IPS-18c (cell line): ENCODE measurements around the gene TNFSF13B.
"Not testable (repeated sequence)": the region's sequence is repeated elsewhere in the genome, so short reads cannot be mapped to it uniquely, and the experiment has no call there.

ENCODE experiments used
- H3K4me3 ChIP-seq: 2 replicates; pipeline ENCODE4 v1.7.0; 2013; ENCODE audit warnings: low read depth, mild to moderate bottlenecking, low read length, moderate library complexity; ENCODE audit not compliant: insufficient read depth
- H3K9me3 ChIP-seq: one replicate; pipeline ENCODE4 v1.6.1; 2013; ENCODE audit warnings: mild to moderate bottlenecking, low read length, moderate library complexity; ENCODE audit not compliant: control insufficient read depth, insufficient read depth

The TNFSF13B gene

GRCh38 chr13:108273429-108274118, 4.1 kb downstream of the TNFSF13B start:
- Histone ChIP-seq H3K4me3 (no peak overlapping the region), H3K9me3 (no peaks in the 10 kb centered on the region)

GRCh38 chr13:108274718-108275117, 5.2 kb downstream of the TNFSF13B start:
- Histone ChIP-seq H3K4me3 (no peak overlapping the region), H3K9me3 (no peaks in the 10 kb centered on the region)

- Histone ChIP-seq H3K9me3 (no peaks in the 10 kb centered on the region), H3K4me3 (no peak overlapping the region)
These were observed 6.5 kb downstream of the TNFSF13B start for GRCh38 chr13:108276060-108276459.

- Histone ChIP-seq H3K4me3 (no peak overlapping the region), H3K9me3 (no peaks in the 10 kb centered on the region)
These were observed 8.9 kb downstream of the TNFSF13B start for GRCh38 chr13:108278466-108278865.

- no peak overlapping the region for H3K4me3 ChIP-seq
These were observed 12.4 kb downstream of the TNFSF13B start for GRCh38 chr13:108281901-108282300.

GRCh38 chr13:108283110-108283509, 13.6 kb downstream of the TNFSF13B start:
- no peaks in the 10 kb centered on the region for H3K9me3 ChIP-seq
- no peak overlapping the region for H3K4me3 ChIP-seq

More at GRCh38 chr13:108281901-108282300, 12.4 kb downstream of the TNFSF13B start:
- H3K9me3 ChIP-seq = no peaks in the 10 kb centered on the region

GRCh38 chr13:108288741-108289140, 19.2 kb downstream of the TNFSF13B start:
- no peaks in the 10 kb centered on the region for H3K9me3 ChIP-seq
- H3K4me3 ChIP-seq = no peak overlapping the region

GRCh38 chr13:108289819-108290218, 20.3 kb downstream of the TNFSF13B start:
- no peak overlapping the region for H3K4me3 ChIP-seq

GRCh38 chr13:108297114-108297513, 27.6 kb downstream of the TNFSF13B start:
- Histone ChIP-seq H3K4me3 (no peak overlapping the region), H3K9me3 (no peaks in the 10 kb centered on the region)

More at GRCh38 chr13:108289819-108290218, 20.3 kb downstream of the TNFSF13B start:
- no peaks in the 10 kb centered on the region for H3K9me3 ChIP-seq

GRCh38 chr13:108302279-108302678, 32.8 kb downstream of the TNFSF13B start:
- Histone ChIP-seq H3K9me3 (no peaks in the 10 kb centered on the region), H3K4me3 (no peak overlapping the region)

- H3K4me3 ChIP-seq = no peak overlapping the region
- no peaks in the 10 kb centered on the region for H3K9me3 ChIP-seq
These were observed 34.9 kb downstream of the TNFSF13B start for GRCh38 chr13:108304170-108305016.

GRCh38 chr13:108305655-108306054, 36.1 kb downstream of the TNFSF13B start:
- Histone ChIP-seq H3K4me3 (no peak overlapping the region), H3K9me3 (no peaks in the 10 kb centered on the region)

- Histone ChIP-seq H3K9me3 (no peaks in the 10 kb centered on the region), H3K4me3 (no peak overlapping the region)
These were observed 37.3 kb downstream of the TNFSF13B start for GRCh38 chr13:108306860-108307259.

GRCh38 chr13:108311596-108311995, 42.1 kb downstream of the TNFSF13B start:
- not testable (repeated sequence) for H3K9me3 ChIP-seq, H3K4me3 ChIP-seq

GRCh38 chr13:108313382-108313781, 43.9 kb downstream of the TNFSF13B start:
- Histone ChIP-seq H3K9me3 (no peaks in the 10 kb centered on the region), H3K4me3 (no peak overlapping the region)

- no peaks in the 10 kb centered on the region for H3K9me3 ChIP-seq
- no peak overlapping the region for H3K4me3 ChIP-seq
These were observed 45.8 kb downstream of the TNFSF13B start for GRCh38 chr13:108315273-108315672.

GRCh38 chr13:108315991-108316390, 46.5 kb downstream of the TNFSF13B start:
- H3K4me3 ChIP-seq = no peak overlapping the region
- H3K9me3 ChIP-seq = no peaks in the 10 kb centered on the region

- H3K9me3 ChIP-seq = no peaks in the 10 kb centered on the region
- no peak overlapping the region for H3K4me3 ChIP-seq
These were observed 46.9 kb downstream of the TNFSF13B start for GRCh38 chr13:108316413-108316812.
